GM12892 (cell line): Measurements from ENCODE around the gene CDK5R1.

Experiments
- POLR2A ChIP-seq: IDR thresholded peaks from 2 replicates; pipeline ENCODE4 v1.6.1; 2011; ENCODE audit warnings: low read depth, low read length, control low read depth
- POLR2AphosphoS5 ChIP-seq: IDR thresholded peaks from 2 replicates; pipeline ENCODE4 v1.6.1; 2011; ENCODE audit warnings: low read depth, low read length, control low read depth
- TAF1 ChIP-seq: IDR thresholded peaks from 2 replicates; pipeline ENCODE4 v1.6.1; 2011; ENCODE audit warnings: low read depth, mild to moderate bottlenecking, control low read depth, low read length, borderline replicate concordance

DNA sequence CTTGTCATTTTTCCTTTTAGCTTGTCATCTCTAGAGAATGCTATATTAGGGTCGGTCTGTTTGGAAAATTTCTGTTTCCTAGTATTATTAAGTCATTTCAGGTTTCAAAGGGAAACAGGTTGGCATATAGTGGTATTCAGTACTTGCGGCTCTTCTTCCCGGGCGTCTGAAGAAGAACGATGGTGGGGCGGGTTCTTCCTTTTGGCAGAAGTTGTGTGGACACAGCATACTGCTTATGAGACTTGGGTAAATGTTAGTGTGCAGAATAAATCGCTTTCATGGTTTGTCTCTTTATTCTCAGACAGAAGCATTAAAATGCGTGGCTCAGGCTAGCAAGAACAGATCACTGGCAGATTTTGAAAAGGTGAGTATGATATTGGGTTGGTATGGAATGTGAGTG lies 9.6 kb upstream of the CDK5R1 start:
- TF ChIP-seq POLR2AphosphoS5 = no peak
- TF ChIP-seq POLR2A = no peak
- no peak for TF ChIP-seq TAF1
